HG03571 (cell line): ENCODE measurements around the gene SUPT7L.
A peak's percentile ranks its signal among the peaks of the same experiment; 100 is the strongest.
"Not testable (repeated sequence)": the region's sequence is repeated elsewhere in the genome, so short reads cannot be mapped to it uniquely, and the experiment has no call there.

Source experiments
- ATAC-seq: cut with Tn5 transposase; IDR thresholded peaks from one replicate; pipeline ENCODE4 v1.9.1; 2021; ENCODE audit not compliant: unreplicated experiment

The SUPT7L gene

GRCh38 chr2:27687232-27687631, 23.8 kb upstream of the SUPT7L start:
- ATAC-seq = no peak

GRCh38 chr2:27685577-27685976, 22.2 kb upstream of the SUPT7L start:
- no peak for ATAC-seq

- not testable (repeated sequence) for ATAC-seq
Observed at GRCh38 chr2:27685006-27685405, 21.6 kb upstream of the SUPT7L start.

GRCh38 chr2:27683390-27684071, 20.1 kb upstream of the SUPT7L start:
- ATAC-seq = peak; percentile 86

GRCh38 chr2:27682334-27682771, 18.9 kb upstream of the SUPT7L start:
- not testable (repeated sequence) for ATAC-seq

GRCh38 chr2:27681841-27682240, 18.4 kb upstream of the SUPT7L start:
- no peak for ATAC-seq

- no peak for ATAC-seq
Observed at GRCh38 chr2:27680571-27680970, 17.2 kb upstream of the SUPT7L start.

- no peak for ATAC-seq
Observed at GRCh38 chr2:27672723-27673486, 9.5 kb upstream of the SUPT7L start.

- no peak for ATAC-seq
Observed at GRCh38 chr2:27671235-27671634, 7.8 kb upstream of the SUPT7L start.

GRCh38 chr2:27667446-27667845, 4.0 kb upstream of the SUPT7L start:
- no peak for ATAC-seq

GRCh38 chr2:27664622-27665363, 1.4 kb upstream of the SUPT7L start:
- no peak for ATAC-seq

- no peak for ATAC-seq
Observed at GRCh38 chr2:27664154-27664574, 750 bp upstream of the SUPT7L start.

- ATAC-seq = no peak
Observed at GRCh38 chr2:27661371-27661770, 2.0 kb downstream of the SUPT7L start.

- no peak for ATAC-seq
Observed at GRCh38 chr2:27655155-27655951, 8.1 kb downstream of the SUPT7L start.

GRCh38 chr2:27653397-27653796, 10.0 kb downstream of the SUPT7L start:
- ATAC-seq = no peak

GRCh38 chr2:27652790-27653189, 10.6 kb downstream of the SUPT7L start:
- no peak for ATAC-seq

- ATAC-seq = no peak
Observed at GRCh38 chr2:27652341-27652740, 11.1 kb downstream of the SUPT7L start.

GRCh38 chr2:27651056-27651455, 12.4 kb downstream of the SUPT7L start:
- no peak for ATAC-seq

- ATAC-seq = no peak
Observed at GRCh38 chr2:27647737-27648136, 15.7 kb downstream of the SUPT7L start.

- ATAC-seq = no peak
Observed at GRCh38 chr2:27647289-27647688, 16.1 kb downstream of the SUPT7L start.

- ATAC-seq = no peak
Observed at GRCh38 chr2:27645197-27645596, 18.2 kb downstream of the SUPT7L start.
